ENCODE measurements around the gene AGAP1. TPM values are rescaled to one million over a fixed set of nuclear protein-coding genes. Genes with fewer than 3 reads are reported as not detected.

Gene AGAP1
- total RNA-seq, 1 donor from 2014 or later, result 39.4 TPM

DNA sequence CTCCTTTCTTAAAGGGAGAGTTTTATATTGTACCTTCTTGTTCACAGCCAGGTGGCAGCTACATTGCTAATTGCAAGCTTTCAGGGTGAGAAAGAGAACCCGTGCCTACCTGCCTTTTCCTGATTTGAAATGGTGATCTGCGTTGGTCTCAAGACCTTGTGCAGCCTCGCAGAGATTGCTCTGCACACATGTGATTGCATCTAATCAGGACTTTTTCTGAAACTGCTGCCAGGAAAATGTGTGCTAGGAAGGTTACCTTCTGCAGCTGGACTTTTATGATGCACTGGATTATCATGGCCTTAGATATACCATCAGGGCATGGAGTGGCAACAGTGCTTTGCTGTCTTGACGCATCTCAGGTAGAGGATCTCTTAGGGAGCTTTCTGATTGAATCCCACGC, 45.1 kb downstream of the AGAP1 start:
- TF ChIP-seq, protein P1, sequence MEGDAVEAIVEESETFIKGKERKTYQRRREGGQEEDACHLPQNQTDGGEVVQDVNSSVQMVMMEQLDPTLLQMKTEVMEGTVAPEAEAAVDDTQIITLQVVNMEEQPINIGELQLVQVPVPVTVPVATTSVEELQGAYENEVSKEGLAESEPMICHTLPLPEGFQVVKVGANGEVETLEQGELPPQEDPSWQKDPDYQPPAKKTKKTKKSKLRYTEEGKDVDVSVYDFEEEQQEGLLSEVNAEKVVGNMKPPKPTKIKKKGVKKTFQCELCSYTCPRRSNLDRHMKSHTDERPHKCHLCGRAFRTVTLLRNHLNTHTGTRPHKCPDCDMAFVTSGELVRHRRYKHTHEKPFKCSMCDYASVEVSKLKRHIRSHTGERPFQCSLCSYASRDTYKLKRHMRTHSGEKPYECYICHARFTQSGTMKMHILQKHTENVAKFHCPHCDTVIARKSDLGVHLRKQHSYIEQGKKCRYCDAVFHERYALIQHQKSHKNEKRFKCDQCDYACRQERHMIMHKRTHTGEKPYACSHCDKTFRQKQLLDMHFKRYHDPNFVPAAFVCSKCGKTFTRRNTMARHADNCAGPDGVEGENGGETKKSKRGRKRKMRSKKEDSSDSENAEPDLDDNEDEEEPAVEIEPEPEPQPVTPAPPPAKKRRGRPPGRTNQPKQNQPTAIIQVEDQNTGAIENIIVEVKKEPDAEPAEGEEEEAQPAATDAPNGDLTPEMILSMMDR (IDR thresholded peaks at IDR 0.05; ENCODE audit: insufficient read depth, low read depth, low read length), result no peak
- TF ChIP-seq EZH2 (IDR thresholded peaks at IDR 0.05; ENCODE audit: insufficient read depth, low read length), result no peak
- DNase-seq (ENCODE audit: low read depth) (no peak), FAIRE-seq (no peak)
- peaks cover 11% of the 10 kb centered on the region for H3K4me1 Mint-ChIP-seq (ENCODE audit: low read depth, unreplicated experiment)
- Histone ChIP-seq H3K27ac (ENCODE audit: low read depth, low read length) (no peak overlapping the region), H4K20me1 (ENCODE audit: insufficient read depth, low read length) (peaks cover 72% of the 10 kb centered on the region), H3K4me3 (ENCODE audit: insufficient read depth, low read depth, low read length) (no peak overlapping the region), H3K4me2 (ENCODE audit: low read length) (no peak overlapping the region), H3K27me3 (ENCODE audit: insufficient read depth, low read length) (no peaks in the 10 kb centered on the region), H3K9ac (ENCODE audit: low read length) (no peak overlapping the region), H3K9me3 (ENCODE audit: insufficient read depth, low read depth, low read length) (no peaks in the 10 kb centered on the region), H3K4me1 (ENCODE audit: insufficient read depth, low read length) (no peaks in the 10 kb centered on the region), H3K36me3 (ENCODE audit: insufficient read depth, low read length) (no peaks in the 10 kb centered on the region), H2AFZ (ENCODE audit: low read depth, low read length) (no peak overlapping the region), H3K79me2 (ENCODE audit: insufficient read depth, low read length) (peaks cover 33% of the 10 kb centered on the region)
- H3K4me3 Mint-ChIP-seq (ENCODE audit: unreplicated experiment), result no peak overlapping the region
- H3K9me3 Mint-ChIP-seq (ENCODE audit: unreplicated experiment), result no peaks in the 10 kb centered on the region
- H3K36me3 Mint-ChIP-seq (ENCODE audit: low read depth, unreplicated experiment), result peaks cover 3% of the 10 kb centered on the region
- no peak overlapping the region for H3K27ac Mint-ChIP-seq (ENCODE audit: unreplicated experiment)
- no peaks in the 10 kb centered on the region for H3K27me3 Mint-ChIP-seq (ENCODE audit: low read depth, unreplicated experiment)

DNA sequence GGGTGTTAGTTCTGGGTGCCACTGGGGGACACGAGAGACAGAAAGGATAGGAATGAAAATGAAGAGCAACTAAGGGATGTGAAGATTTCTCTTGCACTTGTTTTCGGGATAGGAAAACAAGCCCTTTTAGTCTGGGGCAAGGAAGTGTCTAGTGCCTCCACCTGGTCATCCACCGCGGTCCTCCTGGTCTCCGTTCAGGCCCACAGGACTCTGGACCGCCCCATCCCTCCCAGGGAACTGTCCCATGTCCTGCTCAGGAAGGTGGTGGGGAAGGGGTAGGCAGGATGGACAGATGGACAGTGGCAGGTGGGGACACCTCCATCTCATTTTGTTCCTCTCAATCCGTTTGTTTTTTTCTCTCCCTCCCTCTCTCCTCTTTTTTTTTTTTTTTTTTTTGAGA, 45.9 kb downstream of the AGAP1 start:
- H3K9ac ChIP-seq (ENCODE audit: low read length), result no peak overlapping the region
- H3K79me2 ChIP-seq (ENCODE audit: insufficient read depth, low read length), result peaks cover 26% of the 10 kb centered on the region
- no peaks in the 10 kb centered on the region for H3K9me3 ChIP-seq (ENCODE audit: insufficient read depth, low read depth, low read length)
- H3K4me1 ChIP-seq (ENCODE audit: insufficient read depth, low read length), result no peaks in the 10 kb centered on the region
- H3K27ac ChIP-seq (ENCODE audit: low read depth, low read length), result no peak overlapping the region
- H3K36me3 ChIP-seq (ENCODE audit: insufficient read depth, low read length), result no peaks in the 10 kb centered on the region
- Mint-ChIP-seq H3K4me1 (ENCODE audit: low read depth, unreplicated experiment) (peaks cover 11% of the 10 kb centered on the region), H3K27ac (ENCODE audit: unreplicated experiment) (no peak overlapping the region), H3K36me3 (ENCODE audit: low read depth, unreplicated experiment) (peaks cover 3% of the 10 kb centered on the region), H3K9me3 (ENCODE audit: unreplicated experiment) (no peaks in the 10 kb centered on the region), H3K27me3 (ENCODE audit: low read depth, unreplicated experiment) (no peaks in the 10 kb centered on the region), H3K4me3 (ENCODE audit: unreplicated experiment) (no peak overlapping the region)
- no peak for FAIRE-seq
- no peak overlapping the region for H2AFZ ChIP-seq (ENCODE audit: low read depth, low read length)
- no peak overlapping the region for H3K4me3 ChIP-seq (ENCODE audit: insufficient read depth, low read depth, low read length)
- H3K4me2 ChIP-seq (ENCODE audit: low read length), result no peak overlapping the region
- DNase-seq (ENCODE audit: low read depth), result no peak
- no peaks in the 10 kb centered on the region for H3K27me3 ChIP-seq (ENCODE audit: insufficient read depth, low read length)
- no peak for TF ChIP-seq EZH2 (IDR thresholded peaks at IDR 0.05; ENCODE audit: insufficient read depth, low read length)
- TF ChIP-seq, protein P1 (IDR thresholded peaks at IDR 0.05; ENCODE audit: insufficient read depth, low read depth, low read length), result no peak
- H4K20me1 ChIP-seq (ENCODE audit: insufficient read depth, low read length), result peaks cover 72% of the 10 kb centered on the region

- H3K27me3 Mint-ChIP-seq (ENCODE audit: low read depth, unreplicated experiment), result no peaks in the 10 kb centered on the region
- no peaks in the 10 kb centered on the region for H3K27me3 ChIP-seq (ENCODE audit: insufficient read depth, low read length)
- no peak overlapping the region for H3K4me3 Mint-ChIP-seq (ENCODE audit: unreplicated experiment)
- DNase-seq (ENCODE audit: low read depth) (no peak), FAIRE-seq (no peak)
- H3K4me1 ChIP-seq (ENCODE audit: insufficient read depth, low read length), result no peaks in the 10 kb centered on the region
- peaks cover 29% of the 10 kb centered on the region for H3K79me2 ChIP-seq (ENCODE audit: insufficient read depth, low read length)
- TF ChIP-seq EZH2 (IDR thresholded peaks at IDR 0.05; ENCODE audit: insufficient read depth, low read length), result no peak
- TF ChIP-seq, protein P1 (IDR thresholded peaks at IDR 0.05; ENCODE audit: insufficient read depth, low read depth, low read length), result no peak
- no peak overlapping the region for H3K9ac ChIP-seq (ENCODE audit: low read length)
- H3K27ac Mint-ChIP-seq (ENCODE audit: unreplicated experiment), result no peak overlapping the region
- no peaks in the 10 kb centered on the region for H3K9me3 ChIP-seq (ENCODE audit: insufficient read depth, low read depth, low read length)
- H3K27ac ChIP-seq (ENCODE audit: low read depth, low read length), result no peak overlapping the region
- peaks cover 81% of the 10 kb centered on the region for H4K20me1 ChIP-seq (ENCODE audit: insufficient read depth, low read length)
- H3K4me1 Mint-ChIP-seq (ENCODE audit: low read depth, unreplicated experiment), result peaks cover 13% of the 10 kb centered on the region
- no peak overlapping the region for H2AFZ ChIP-seq (ENCODE audit: low read depth, low read length)
- H3K9me3 Mint-ChIP-seq (ENCODE audit: unreplicated experiment), result no peaks in the 10 kb centered on the region
- H3K36me3 ChIP-seq (ENCODE audit: insufficient read depth, low read length), result no peaks in the 10 kb centered on the region
- H3K4me3 ChIP-seq (ENCODE audit: insufficient read depth, low read depth, low read length), result no peak overlapping the region
- no peaks in the 10 kb centered on the region for H3K36me3 Mint-ChIP-seq (ENCODE audit: low read depth, unreplicated experiment)
- H3K4me2 ChIP-seq (ENCODE audit: low read length), result no peak overlapping the region
These were observed 47.2 kb downstream of the AGAP1 start for GRCh38 chr2:235541016-235541415.
